Adipose tissue (tissue), 3 donors: ENCODE results near the gene ATXN1. TPM values are rescaled to one million over a fixed set of nuclear protein-coding genes. Genes with fewer than 3 reads are reported as not detected.

Source experiments
- H3K27ac ChIP-seq: one replicate; pipeline ENCODE4 v1.5.1; 2013; ENCODE audit warnings: low read depth, low read length
- WGBS, 3 donors: extraction: QIAGEN DNeasy Blood & Tissue Kit; methylation state at CpG; one replicate each; pipeline ENCODE4 v1.1.7; 2013; 5-methylcytosine and 5-hydroxymethylcytosine counted together
- polyA plus RNA-seq, 3 donors: library from polyadenylated mRNA; stranded (reverse); fragments of 200-250 nt; gene quantifications; one replicate each; pipeline ENCODE4 v1.2.3, GENCODE V29; 2013
- donor health status: healthy with polysubstance abuse.
- donor health status: Bipolar disorder and iron deficiency.
- donor health status: healthy.

Gene ATXN1
- polyA plus RNA-seq, 3 donors = 2.6 to 7.2 (median 6.8) TPM

DNA sequence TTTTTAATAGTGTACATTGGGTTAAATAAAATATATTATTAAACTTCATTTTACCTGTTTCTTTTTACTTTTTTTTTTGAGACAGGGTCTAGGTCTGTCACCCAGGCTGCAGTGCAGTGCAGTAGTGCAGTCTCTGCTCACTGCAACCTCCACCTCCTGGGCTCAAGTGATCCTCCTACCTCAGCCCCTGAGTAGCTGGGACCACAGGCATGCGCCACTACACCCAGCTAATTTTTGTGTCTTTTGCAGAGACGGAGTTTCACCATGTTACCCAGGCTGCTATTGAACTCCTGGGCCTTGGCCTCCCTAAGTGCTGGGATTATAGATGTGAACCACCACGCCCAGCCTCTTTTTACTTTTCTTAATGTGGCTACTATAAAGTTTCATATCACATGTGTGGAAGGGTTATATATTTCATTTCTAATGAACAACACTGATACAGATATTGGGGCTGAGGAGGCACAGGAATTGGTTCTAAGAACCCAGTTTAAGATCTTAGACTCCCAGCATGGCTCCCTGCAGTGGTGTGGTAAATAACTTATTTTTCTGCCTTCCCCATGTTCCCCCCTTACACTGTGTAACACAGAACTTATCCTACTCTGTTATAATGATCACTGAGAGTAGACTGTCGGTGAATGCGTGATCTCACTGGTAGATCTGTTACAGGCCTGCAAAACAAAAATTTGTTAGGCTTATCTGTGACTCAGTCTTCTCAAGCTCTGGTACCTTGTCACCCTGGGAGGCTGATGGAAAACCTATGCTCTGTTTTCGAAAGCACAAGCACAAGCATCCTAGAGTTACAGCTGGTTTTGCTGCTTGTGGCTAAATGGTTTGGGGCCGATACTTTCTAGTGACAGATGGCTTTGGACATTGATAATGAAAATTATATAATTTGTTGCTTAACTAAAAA, 5.8 kb upstream of the ATXN1 start:
- no peak overlapping the region for H3K27ac ChIP-seq
- WGBS, 3 donors = 91 to 95% (median 92%) methylated on average over 7 of the region's 7 CpGs

DNA sequence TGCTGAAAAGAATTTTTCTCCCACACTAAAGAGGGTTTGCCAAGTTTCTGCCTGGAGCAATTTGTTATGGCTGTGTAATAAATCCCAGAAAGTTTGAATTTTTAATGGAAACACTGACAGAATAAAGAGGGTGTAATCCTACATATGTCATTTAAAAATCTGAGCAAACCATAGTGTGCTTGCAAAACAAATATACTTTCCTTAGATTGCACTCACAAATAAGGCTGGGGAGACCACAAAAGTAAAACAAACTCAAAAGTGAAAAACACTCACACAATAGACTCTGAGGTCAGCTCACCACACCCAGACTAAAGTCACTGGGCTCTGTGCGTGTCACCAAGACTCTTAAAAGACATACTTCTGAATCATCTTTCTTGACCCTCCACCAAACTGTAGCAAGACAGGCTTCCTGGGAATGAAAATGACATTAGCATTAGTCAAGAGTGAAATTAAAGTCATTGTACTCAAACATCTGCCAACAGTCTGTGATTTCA, 4.8 kb upstream of the ATXN1 start:
- H3K27ac ChIP-seq = no peak overlapping the region

DNA sequence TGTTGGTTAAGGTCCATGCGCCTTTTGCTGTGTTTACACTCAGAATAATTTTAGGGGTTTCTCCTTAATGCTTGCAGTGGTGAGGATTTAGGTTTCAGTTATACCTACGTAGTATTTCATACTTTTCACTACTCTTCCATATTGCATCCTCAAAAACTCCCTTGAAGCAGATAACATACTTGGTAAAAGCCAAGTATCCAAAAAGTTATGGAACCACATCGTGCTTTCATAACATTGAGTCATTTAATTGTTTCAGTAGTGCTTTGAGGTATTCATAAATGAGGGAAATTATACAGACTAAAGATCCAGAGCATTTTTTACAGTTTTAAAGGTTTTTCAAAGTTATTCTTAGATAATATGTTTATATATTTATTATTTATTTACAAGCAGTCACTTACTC, 4.0 kb upstream of the ATXN1 start:
- H3K27ac ChIP-seq = no peak overlapping the region
- WGBS, 3 donors = 87 to 90% (median 89%) methylated on average over 3 of the region's 3 CpGs

More for the DNA sequence above, 4.8 kb upstream of the ATXN1 start:
- WGBS, 3 donors = 50 to 72% (median 60%) methylated on average over 1 of the region's 1 CpG

DNA sequence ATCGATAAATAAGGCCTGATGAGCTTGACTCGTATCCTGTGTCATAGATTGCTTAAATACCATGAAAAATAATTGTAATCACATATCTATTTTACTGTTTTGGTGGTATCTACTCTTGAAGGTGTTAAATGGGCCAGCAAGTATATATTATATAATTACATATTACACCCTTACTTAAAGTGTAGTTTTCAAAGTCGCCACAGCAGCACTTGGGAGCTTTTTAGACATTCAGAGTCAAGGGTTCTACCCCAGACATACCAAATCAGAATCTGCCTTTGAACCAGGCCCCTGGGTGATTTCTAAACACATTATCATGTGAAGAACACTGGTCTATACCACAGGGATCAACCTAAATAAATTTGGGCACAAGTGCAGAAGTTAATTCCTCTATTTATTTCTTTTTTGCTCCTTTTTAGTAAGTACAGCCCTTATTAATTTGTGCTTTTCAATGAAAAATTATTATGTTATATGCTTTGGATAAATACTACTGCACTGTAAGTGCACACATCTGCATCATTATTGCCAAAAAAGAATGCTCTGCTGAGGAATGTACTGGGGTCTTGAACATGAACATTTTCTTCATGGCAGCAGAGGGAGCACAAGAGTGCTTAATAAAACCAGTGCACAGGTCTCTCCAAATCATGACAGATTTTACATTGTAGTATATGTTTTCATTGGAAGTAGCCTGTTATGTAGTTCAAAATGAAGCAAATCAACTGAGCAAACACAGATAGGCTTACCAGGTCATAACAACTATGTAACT, 3.1 kb upstream of the ATXN1 start:
- 77 to 88% (median 84%) methylated on average over 3 of the region's 3 CpGs for WGBS, 3 donors
- H3K27ac ChIP-seq = no peak overlapping the region

DNA sequence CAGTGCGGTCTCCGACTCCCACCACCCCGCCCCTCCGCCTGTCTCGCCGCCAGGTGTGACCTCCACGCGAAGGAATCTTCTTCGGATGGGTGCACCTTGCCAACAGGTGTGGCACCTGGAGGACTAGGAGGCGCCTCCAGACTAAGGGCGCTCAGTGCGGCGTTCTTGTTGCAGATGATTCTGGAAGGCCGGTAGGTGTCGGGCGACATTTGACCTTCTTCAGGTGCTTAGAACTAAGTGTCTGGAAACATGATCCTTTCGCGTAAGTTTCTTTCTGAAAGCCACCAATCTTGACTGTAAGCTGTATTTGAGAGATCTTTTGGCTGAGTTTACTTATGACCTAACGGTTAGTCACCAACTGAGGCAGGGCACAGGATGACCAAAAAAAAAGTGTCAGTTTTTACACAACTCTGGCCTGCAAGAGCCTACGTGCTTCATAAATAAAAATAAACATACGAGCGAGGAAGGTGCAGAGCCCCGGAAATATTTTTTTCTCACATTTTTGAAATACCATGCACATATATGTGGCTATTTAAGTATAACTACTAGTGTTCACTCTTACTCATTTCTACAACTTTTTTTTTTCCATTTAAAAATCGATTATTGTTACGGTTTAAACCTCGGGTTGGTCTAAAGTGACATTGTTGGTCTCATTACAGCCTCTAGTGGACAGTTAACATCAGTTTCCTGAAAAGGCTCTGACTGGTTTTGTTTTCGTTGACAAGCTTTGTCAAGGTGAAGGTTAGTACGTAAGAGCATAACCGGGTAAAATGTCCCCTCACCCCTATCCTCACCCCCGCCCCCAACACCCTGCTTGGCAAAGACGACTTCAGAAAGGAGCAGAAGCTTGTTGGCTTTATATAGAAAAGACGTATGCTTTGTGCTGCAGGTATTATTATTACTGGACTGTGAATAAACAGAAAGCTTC, 1.6 kb upstream of the ATXN1 start:
- no peak overlapping the region for H3K27ac ChIP-seq
- 1% methylated on average over 32 of the region's 32 CpGs for WGBS, 3 donors

DNA sequence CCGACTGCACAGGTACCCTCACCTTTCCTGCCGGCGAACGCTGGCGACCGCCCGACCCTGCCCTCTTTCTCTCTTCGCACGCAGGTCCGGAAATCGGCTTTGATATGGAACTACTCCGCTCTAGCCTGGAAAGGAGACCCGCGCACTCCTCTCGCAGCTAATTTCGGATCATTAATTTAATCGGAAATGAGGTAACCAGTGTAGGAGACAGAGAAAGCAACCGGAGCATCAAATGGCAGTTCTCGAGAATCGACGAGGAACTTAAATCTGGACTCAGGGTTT, 949 bp upstream of the ATXN1 start:
- WGBS, 3 donors = 0% methylated on average over 21 of the region's 21 CpGs

DNA sequence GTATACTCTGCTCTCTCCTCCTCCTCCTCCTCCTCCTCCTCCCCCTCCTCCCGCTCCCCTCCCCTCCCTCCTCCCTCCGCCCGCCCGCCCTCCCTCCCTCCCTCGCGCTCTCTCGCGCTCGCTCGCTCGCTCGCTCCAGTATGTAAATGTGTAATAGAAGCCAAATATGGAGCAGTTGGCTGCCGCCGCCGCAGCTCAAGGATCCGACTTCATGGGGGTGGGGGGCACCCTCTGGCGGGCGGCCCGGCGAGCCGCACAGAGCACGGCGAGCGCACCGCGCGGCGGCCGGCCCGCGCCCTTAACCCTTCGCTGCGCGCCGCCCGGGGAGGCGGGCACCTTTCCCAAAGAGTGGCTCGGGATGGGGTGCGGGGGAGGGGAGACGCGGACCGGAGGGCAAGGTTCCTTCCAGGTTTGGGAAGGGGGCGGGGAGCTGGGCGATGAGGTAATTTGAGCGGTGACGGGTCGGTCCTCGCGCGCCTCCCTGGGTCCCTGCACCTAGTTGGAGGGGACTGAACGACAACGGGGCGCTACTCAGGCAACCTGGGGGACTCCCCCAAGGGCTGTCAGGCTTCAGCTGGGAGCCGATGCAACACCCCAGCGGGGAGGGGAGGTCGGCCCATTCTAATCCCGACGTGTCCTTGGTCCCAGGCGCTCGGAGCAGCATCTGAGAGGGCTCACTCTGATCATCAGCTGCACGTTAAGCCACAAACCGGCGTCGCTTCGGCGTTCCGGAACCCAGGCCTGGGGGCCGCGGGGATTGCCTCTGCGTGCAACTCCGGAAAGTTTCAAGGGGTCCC, 409 bp upstream of the ATXN1 start:
- WGBS, 3 donors = 0% methylated on average over 58 to 67 of the region's 71 CpGs
- H3K27ac ChIP-seq = peak overlapping the region; percentile 11

More for the DNA sequence above, 949 bp upstream of the ATXN1 start:
- H3K27ac ChIP-seq = peak overlapping the region; percentile 11

DNA sequence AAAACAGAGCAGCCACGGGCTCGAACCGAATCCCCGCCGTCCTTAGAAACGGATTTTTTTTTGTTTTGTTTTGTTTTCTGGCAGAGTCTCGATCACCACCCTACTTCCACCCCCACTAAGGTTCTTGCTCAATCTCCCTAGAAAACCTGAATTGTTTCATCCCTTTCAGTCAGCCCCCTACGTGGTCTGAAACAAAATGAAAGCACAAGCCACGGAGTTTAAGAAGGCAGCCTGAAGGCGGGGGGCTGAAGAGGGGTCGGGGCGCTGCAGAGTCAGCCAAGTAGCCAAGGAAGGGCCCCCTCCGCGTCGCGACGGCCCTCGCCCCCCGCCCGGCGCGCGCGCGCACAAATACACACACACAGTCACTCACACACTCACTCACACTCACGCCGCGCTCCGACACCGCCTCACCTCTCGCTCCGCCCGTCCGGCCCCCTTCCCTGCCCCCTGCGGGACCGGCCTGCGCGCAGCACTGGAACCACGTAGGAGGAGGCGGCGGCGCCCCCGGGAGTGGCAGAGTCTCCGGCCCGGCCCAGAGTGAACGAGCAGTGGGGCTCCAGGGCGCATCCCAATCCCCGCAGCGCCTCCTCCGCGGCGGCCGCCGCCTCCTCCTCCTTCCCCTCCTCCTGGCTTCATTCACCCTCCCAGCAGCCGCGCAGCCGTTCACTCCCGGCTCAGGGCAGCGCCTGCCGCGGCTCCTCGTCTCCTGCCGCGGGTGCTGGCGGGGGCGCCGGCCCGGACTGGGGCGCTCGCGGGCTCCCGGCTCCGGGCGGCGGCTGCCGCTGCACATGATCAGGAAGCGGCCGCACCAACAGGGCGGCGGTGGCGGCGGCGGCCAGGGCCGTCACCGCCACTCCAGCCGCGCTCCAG, 1.4 kb downstream of the ATXN1 start:
- WGBS, 3 donors = 0 to 1% (median 1%) methylated on average over 59 to 87 of the region's 87 CpGs
- peak overlapping the region; percentile 83 for H3K27ac ChIP-seq

DNA sequence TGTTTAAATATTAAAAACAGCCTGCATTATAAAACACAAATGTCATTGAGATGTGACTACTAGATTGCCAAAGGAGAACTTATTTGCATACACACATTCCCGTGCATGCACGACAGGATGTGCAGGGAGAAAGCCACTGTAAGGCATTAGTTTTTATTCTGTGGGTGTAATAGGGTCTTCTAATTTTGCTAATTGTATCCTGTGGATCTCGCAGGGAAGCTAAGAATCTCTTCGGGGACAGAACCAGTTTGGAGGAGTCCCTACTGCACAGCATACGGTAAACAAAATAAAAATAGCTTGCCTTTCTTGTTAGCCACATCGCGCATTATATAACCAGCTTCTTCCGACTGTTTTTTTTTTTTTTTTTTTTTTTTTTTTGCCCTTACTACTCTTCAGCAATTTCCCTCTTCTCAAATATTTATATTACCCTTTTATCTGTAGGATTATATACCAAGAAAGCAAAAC, 2.0 kb downstream of the ATXN1 start:
- H3K27ac ChIP-seq = no peak overlapping the region
- 0 to 1% (median 0%) methylated on average over 8 of the region's 8 CpGs for WGBS, 3 donors

DNA sequence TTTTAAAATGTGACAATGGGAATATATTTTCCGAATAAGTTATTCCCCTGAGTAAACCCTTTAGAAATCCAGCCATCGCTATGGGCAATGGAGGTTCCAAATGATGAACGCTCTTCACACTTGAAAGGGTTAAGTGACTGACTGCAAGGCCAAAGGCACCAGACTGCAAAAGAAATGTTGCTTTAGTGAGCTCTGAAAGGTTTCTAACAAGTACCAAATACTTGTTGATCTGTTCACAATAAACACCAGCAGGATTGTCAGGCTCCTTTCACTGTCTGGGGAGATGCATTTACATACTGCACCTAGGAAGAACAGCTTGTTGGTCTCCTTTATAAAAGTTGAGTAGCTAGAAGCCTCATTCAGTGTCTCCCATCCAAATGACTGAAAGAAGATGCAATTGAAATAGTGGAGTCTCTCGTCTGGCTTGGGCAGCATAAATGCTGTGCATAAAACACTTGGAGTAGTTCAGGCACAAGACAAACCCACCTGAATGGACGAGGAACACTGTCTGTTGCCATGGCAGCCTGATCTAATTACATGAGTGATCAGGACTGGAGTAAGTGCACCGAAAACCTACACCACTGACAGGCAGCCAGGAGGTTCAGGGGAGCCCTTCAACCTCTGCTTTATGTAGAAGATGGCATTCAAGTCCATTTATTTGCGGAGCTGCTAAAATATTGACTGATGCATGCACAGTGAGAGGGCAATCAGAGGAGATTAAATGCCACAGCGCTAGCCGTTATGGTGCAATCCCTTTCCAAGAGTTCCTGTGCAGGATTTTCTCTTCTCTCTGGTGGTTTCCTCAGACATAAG, 2.9 kb downstream of the ATXN1 start:
- no peak overlapping the region for H3K27ac ChIP-seq
- WGBS, 3 donors = 41 to 44% (median 42%) methylated on average over 9 of the region's 9 CpGs

DNA sequence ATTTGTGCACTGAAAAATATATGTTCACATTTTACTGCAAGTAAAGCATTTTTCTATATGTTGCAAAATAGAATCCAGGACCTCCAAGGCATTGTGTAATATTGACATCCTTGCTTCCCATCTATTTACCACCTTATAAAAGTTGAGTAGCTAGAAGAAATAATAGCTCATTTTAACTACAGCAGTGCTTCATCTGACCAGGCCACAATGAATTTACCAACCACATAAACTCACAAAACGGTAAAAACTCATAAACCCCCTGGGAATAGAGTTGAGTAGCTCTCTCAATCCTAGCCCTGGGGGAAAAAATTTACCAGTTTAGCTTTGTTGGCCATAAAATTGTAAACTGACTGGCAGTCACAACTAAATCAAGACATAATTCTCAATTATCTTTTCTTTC, 3.9 kb downstream of the ATXN1 start:
- no peak overlapping the region for H3K27ac ChIP-seq
- WGBS, 3 donors = 45 to 77% (median 56%) methylated on average over 1 of the region's 1 CpG

DNA sequence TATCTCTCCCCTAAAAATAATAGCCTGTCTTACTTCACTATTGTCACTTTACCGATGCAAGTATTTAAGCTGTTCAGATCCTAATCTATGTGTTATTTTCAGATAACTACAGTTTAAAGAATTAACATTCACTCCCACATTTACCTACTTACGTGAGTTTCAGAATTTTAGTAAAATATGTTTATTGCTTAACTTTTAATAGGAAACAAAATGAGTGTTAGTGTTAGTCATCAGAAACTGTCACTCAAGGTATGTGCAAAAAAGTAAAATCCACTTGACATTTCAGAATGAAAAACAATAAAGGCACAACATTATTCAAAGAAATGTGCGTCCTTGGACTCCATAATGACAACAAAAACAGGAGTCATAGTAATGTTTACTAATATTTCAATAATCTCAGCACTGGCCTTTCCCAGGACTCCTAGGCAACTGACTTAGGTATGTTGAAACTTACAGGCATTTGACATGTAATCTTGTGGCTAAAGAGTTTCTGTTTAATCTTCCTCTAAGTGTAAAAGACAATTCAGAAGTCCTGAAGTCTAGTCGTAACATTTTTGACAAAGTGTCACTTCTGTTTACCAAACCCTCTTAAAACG, 4.5 kb downstream of the ATXN1 start:
- H3K27ac ChIP-seq = no peak overlapping the region
- WGBS, 3 donors = 66 to 71% (median 68%) methylated on average over 5 of the region's 5 CpGs

DNA sequence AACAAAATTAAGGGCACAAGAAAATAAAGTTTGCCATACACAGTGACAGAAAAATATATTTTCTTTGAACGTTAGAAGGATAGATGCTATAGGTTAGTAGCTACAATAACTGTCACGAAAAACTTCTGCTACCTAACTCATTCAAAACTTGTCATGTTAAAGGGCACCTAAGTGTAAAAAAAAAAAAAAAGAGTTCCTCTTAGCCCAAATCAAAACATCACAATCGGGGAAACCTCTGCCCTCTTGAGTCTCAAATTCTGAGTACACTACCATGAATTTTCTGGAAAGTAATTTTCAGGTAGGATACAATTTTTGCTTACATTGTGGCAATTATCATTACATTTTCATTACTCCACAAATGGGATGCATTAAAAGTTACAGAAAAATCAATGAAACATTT, 5.7 kb downstream of the ATXN1 start:
- WGBS, 3 donors = 81 to 83% (median 82%) methylated on average over 3 of the region's 3 CpGs
- H3K27ac ChIP-seq = no peak overlapping the region

DNA sequence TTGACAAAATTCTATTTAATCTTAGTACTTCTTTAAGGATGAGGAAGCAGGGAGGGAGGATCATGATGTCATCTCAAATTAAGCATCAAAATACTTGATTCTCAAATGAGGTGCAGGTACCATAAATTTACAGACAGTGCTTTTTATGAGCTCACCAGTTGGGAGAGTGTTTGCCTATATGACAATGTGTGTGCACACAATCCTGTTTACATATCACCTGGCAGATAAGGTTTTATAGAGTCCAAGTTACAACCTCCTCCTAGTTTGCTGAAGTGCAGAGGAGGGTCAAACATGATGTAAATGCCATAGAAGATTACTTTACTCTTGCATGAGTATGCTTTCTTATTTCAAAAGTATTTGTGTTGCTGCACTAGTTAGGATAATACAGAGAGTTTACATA, 6.4 kb downstream of the ATXN1 start:
- no peak overlapping the region for H3K27ac ChIP-seq

DNA sequence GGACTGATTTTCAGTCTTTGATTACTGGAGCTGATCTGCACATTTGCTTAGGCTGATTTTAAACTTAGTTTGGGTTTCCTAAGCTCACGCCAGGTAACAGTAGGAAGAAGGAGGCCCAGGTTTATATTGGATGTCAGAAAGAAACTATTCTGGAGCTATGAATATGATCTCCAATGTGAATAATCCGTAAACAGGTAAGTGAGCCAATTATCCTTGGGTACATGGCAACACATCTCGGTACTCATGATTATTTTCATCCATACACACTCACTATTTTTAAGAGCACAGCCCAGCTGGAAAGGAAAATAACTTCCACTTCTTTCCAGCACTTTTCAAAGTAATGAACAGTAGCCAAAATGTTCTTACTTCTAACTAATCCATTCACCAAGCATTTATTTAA, 7.0 kb downstream of the ATXN1 start:
- 74 to 82% (median 77%) methylated on average over 3 of the region's 3 CpGs for WGBS, 3 donors
- no peak overlapping the region for H3K27ac ChIP-seq

DNA sequence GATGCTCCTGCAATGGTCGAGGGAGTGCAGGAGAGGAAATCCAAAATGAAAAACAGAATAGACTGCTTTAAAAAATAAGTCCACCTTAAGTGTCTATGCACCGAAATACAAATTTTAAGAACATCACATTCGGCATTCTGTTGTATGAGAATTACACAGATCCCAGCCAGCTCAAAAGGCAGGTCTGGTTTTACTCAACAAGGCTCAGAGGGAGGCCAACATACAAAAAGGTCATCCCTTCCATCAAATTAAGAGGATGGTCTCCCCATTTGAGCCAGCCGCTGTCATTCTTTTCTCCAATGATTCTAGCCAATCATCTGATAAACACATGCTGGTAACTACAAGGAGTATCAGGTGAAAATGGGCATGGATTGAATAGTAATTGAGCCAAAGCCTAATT, 7.9 kb downstream of the ATXN1 start:
- 88 to 92% (median 88%) methylated on average over 4 of the region's 4 CpGs for WGBS, 3 donors
- no peak overlapping the region for H3K27ac ChIP-seq
